ELR (cell line): Measurements from ENCODE around the gene DOCK2.
A peak's percentile ranks its signal among the peaks of the same experiment; 100 is the strongest.
"Not testable (repeated sequence)": the region's sequence is repeated elsewhere in the genome, so short reads cannot be mapped to it uniquely, and the experiment has no call there.

Experiments used
- DNase-seq: peaks from one replicate; pipeline ENCODE4 v3.0.0-alpha.2; 2015; ENCODE audit warnings: low read depth

The DOCK2 gene

DNA sequence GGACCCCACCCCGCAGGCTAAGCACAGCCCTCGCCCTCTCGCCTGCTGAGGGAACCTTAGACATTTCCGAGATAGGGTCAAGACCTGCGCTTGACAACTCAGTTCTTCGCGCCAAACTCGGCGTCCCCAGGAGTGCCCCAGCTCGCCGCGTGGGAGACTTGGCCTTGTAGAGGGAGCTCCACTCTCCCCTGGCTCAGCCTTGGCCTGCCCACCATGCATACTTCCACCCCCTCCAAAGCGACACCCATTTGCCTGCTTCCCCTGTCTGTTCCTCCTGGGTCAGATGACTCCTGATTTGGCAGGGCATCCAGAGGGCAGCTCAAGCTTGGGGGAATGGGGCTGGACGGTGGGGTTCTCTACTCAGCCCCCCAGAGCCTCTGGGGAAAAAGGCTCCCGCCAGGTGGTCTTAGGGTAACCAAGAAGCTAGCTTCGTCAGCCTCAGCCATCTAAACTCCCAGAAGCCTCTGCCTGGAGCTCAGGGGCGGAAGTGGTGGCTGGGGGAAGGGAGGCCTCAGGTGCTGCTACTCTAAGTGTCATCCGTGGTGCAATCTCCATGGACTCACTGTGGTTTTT lies 560 bp downstream of the DOCK2 start:
- no peak for DNase-seq

DNA sequence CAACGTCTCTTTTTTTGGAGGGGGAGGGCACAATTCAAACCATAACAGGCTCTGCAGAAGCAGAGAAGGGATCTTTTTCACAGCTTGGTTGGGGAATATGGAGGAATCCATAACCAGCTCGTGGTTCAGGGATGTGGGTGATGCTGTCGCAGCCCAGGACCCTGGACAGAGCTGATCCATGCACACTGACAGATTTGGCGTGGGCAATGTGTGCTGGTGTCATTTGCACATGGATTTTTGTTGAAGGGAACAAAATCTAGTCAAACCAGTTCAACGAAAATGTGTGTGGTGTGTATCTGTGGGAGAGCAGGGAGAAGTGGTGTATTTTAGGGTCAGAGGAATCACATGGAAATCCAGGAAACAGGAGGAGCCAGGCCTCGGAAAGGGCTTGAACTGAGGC lies 4.2 kb downstream of the DOCK2 start:
- no peak for DNase-seq

DNA sequence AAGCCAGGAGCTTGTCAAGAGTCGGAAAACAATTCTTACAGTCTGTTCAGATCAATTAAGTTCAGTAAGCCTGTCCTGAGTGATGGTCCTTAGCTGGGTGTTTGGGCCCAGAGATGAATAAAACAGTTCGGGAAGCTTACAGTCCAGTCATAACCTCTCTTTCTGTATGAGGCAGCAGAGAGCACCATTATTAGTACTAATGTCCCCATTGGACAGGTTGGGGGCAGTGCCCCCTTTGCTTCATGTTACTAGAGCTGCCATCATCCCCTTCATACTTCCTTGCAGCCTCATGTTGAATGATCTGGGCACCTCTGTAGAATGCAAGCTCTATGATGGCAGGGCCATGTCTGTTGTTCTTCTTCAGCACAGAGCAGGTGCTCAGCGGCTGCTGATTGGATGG lies 9.8 kb downstream of the DOCK2 start:
- DNase-seq: no peak

DNA sequence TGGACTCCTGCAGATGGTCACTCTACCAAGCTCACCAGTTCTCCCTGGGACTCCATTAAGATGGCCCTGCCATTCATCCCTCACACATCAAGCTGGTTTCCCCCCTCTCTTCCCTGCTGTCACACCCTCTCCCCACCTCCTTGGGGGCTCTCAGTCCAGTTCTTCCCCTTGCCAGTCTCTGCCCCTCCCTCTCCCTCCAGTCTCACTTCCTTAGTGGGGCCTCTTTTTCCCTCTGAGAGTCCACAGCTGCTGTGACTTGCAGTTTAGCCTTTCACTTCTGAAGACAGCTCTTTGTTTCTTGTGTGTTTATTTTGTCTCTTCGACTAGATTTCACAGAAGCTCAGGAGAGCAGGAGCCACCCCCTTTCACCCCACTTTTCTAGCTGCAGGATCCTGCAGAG lies 10.5 kb downstream of the DOCK2 start:
- DNase-seq: no peak

DNA sequence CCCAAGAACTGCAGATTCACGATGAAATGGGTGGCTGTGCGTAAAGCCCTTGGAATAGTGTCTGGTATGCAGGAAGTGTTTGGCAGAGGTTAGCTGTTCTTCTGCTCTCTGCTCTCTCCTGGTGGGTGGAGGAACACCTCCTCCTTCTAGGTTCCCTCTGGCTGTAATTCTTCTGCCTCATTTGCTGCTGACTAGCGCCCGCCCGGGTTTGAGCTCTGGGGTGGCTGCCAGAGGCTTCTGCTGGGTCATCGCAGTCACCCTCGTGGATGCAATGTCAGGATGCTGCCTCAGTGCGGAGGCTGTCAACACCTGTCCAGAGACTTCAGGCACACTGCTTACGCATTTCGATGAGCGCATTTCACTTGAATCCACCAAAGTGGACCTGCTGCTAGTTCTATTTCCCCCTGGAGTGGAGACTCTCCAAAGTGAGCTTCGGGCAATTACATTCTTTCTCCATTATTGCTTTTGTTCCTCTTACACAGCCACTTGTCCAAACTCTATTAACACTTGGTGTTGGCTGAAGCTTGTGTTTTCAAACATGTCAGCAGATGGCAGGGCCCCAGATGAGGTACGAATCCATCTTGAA lies 11.7 kb downstream of the DOCK2 start:
- peak; percentile 67 for DNase-seq

DNA sequence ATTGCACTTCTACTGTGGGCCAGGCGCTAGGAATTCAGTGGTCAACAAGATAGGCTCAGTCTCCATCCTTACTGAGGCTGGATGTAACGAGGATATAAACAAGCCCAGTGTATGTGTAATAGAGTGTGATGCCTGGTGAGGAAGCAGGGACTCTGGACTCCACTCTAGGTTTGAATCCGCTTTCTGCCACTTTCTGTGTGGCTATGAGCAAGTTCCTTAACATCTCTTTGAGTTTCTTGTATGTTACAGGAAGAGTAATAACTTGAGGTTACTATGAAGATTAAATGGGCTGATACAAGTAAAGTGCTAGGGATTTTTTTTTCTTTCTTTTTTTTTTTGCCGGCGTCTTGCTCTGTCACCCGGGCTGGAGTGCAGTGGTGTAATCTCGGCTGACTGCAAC lies 12.4 kb downstream of the DOCK2 start:
- no peak for DNase-seq

DNA sequence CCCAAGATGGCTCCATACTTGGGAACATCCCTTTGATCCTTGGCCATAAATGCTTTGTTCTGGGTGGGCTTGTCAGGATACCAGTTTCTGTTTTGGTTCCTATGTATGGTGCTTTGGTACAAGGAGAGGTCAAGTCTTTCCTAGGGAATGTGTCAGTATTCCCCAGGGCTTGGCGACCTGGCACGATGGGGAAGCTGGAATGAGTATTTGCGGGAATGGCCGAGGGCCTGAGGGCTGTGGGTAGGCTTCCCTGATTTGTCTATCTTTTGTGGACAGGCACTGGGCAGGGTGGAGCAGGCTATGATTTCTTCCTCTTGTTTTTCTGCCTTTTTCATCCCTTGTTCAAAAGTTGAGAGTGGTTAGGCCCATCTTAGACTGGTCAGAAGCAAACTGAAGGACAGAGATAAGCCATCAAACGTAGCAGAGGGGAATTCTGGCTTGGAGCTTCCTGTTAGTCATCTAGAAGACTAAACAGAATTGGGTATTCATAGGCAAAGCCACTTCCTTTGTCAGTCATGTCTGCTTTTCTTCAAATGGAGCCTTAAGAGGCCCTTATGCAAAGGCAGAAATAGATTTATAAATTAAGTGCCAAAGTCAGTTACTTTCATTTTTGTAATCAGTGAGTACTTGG lies 13.7 kb downstream of the DOCK2 start:
- DNase-seq: peak; percentile 91

DNA sequence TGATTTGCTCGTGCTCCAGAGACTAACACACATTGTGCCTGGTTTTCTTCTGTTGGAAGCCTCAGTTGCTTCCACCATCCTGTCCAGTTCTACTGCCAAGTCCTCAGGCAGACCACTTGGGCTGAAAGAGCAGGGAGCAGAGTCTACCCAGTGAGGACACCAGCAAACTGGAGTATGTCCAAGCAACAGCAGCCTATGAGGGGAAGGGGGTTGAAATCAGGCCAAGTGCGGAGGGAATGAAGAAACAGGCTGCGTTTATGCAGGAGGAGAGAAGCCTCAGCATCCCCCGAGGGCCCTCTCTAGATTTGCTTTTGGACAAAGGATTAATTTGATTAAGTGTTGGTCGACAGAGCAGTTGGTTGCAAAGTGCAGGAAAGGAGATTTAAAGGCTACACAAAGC lies 14.5 kb downstream of the DOCK2 start:
- DNase-seq: no peak

DNA sequence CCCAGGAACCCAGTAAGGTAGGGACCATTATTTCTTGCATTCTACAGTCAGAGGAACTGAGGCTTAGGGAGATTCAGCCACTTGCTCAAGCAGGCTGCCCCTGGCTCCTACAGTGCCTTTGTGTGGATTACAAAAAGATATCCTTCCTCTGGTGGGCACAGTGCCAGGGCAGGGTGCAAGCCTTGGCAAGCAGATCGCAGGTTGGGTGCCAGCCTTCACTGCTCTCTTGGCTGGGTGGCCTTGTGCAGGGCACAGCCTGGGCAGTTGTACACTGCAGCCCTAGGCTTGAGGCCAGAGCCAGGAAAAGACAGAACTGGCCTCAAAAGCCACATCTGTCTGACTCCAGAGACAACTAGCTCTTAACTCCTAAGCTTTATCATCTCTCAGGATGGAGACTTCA lies 15.0 kb downstream of the DOCK2 start:
- DNase-seq: no peak

DNA sequence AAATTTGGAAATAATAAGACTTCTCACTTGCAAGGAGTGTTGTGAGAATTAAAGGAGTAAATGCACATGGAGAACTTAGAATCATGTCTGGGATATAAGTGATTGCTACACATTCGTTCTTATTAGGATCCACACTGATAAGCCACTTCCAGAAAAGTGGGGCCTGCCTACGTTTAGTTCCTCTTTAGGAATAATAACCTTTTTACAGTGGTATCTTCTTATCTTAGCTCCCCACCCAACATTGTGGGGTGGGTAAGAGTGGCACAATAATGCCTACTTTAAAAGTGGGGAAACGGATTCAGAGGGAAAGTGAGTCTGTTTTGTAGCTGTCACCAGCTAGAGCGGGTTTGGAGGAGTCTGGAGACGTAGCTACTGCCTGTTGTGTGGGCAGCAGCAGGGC lies 16.0 kb downstream of the DOCK2 start:
- DNase-seq: no peak

DNA sequence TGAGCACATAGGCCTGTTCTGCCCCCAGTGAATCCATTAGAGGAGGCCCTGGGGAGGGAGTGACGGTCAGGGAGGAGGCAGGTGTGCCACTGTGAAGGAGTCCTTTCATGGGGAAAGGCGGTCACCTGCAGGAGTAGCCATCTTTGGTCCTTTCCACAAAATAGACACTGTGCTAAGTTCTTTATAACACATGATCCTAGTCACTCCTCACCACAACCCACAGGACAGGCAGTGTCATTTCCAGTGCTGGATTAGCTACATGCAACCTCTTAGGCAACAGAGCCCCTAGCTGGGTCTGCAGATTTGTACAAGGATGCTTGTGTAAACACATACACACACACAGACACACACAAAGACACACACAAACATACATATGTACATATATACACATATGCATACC lies 18.3 kb downstream of the DOCK2 start:
- DNase-seq: no peak

DNA sequence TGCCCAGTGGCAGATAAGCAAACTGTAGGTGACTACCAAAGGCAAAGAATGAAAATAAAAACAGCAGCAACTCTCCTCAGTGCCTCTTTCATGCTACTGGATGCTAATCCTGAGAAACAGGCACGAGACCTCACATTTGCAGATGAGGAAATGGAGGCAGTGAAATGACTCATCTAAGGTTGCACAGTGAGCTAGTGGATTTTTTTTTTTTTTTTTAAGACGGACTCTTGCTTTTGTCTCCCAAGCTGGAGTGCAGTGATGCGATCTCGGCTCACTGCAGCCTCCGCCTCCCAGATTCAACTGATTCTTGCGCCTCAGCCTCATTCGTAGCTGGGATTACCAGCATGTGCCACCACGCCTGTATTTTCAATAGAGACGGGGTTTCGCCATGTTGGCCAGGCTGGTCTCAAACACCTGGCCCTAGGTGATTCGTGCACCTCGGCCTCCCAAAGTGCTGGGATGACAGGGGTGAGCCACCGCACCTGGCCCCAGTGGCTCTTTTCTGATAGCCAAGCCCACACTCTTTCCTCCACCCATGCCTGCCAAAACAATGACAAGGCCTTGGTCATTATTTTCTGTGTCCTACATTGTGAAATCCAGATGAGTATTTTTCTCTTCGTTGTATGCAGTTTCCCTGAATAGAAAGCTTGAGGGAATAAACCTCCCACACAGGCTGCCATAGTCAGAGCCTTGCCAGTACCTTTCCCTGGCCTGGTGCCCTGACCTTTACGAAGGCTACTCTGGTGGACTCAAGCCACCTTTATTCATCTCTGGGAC lies 19.2 kb downstream of the DOCK2 start:
- peak; percentile 29 for DNase-seq

DNA sequence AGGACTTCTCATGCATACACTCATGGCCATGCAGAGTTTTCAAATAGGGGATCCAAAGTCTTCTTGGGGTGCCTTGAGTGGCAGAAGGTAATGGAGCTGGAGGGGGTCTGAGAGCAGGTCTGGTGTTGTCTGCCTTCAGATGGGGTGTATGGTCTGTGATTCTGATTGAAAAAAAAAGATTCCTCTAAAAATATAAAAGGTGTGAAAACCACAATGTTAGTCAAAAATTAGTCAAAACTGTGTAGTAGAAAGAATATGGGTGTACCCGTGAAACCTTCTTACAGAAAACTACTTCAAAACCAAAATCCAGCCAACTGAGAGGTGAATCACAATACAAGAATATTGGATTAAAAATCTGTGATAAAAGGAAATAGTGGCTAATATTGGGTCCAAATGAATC lies 20.1 kb downstream of the DOCK2 start:
- DNase-seq: no peak

DNA sequence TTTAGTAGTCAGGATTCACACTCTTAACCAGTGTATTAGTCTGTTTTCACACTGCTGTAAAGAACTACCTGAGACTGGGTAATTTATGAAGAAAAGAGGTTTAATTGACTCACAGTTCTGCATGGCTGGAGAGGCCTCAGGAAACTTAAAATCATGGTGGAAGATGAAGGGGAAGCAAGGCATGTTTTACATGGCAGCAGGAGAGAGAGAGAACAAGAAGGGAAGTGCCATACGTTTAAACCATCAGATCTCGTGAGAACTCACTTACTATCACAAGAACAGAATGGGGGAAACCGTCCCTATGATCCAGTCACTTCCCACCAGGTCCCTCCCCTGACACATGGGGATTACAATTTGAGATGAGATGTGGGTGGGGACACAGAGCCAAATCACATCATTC lies 25.4 kb downstream of the DOCK2 start:
- not testable (repeated sequence) for DNase-seq

DNA sequence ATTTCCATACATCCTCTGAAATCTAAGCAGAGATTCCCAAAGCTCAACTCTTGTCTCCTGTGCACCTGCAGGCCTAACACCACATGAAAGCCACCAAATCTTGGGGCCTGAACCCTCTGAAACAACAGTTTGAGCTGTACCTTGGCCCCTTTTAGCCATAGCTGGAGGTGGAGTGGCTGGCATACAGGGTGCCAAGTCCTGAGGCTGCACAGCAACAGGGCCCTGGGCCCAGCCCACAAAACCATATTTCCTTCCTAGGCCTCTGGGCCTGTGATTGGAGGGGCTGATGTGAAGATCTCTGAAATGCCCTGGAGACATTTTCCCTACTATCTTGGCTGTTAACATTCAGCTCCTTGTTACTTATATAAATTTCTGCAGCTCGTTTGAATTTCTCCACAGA lies 26.5 kb downstream of the DOCK2 start:
- DNase-seq: no peak

DNA sequence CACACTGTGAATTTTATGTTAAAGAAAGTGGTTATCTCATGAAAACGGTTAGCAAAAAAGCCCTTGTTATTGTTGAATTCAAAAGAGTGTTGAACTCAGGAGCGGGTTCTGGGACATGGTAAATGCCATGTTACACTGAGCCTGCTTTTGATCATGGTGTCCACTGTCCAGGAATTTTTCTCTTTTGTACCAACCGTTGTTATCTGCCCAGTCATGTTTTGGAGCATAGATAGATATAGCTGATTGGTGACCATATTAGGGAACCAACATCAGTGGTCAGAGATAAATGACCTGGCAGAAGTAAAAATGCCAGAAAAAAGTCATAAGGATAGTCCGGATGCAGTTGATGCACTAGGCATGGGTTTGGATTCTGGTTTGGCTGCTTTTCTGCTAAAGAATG lies 29.3 kb downstream of the DOCK2 start:
- no peak for DNase-seq

DNA sequence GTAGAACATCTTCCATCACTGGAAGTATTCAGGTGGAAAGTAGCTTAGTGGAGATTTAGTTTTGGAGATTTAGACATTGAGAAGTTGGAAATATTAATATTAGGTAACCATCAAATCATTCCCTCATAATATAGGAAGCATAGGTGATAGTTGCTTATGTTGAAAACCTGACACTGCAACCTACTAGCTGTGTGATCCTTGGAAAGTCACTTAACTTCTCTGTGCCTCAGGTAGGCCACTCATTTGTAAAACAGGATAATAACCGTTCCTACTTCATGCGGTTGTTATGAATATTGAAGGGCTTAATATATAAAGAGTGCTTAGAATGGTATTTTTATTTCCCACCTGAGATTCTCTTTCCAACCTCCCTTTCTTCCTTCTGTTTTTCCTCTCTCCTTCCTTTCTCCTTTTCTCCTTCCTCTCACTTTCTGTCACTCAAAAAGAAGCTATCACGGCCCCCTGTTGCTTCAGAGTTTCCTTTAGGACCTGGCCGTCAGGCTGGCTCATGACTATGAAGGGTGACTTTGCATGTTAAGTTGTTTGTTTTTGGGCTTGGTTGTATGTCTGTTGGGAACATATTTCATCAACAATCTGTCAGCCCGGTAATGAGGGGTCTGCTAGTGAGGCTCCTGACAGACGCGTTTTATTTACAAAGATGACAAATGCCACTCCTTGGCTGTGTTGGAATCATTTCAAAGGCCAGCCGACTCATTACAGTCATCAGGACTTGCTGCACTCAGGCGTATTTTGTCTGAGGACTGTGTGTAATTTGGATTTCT lies 31.0 kb downstream of the DOCK2 start:
- peak; percentile 45 for DNase-seq

DNA sequence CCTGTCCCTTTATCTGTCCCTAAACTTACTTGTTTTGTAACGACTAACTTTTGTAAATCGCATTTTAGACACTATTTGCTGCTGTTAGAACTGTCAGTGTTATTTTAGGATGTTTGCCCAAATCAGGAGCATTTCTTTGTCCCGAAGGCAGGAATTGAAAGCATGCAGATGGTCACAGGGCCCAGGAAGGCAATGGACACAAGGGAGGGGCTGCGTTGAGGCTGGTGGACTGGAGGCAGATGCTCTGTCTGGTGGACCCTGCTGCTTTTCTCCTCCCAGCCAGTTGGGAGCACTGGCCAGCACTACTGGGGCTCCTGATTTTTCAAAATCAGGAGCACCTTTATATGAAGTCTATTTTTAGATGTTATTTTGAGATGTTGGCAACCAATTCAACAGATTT lies 31.7 kb downstream of the DOCK2 start:
- DNase-seq: peak; percentile 8

DNA sequence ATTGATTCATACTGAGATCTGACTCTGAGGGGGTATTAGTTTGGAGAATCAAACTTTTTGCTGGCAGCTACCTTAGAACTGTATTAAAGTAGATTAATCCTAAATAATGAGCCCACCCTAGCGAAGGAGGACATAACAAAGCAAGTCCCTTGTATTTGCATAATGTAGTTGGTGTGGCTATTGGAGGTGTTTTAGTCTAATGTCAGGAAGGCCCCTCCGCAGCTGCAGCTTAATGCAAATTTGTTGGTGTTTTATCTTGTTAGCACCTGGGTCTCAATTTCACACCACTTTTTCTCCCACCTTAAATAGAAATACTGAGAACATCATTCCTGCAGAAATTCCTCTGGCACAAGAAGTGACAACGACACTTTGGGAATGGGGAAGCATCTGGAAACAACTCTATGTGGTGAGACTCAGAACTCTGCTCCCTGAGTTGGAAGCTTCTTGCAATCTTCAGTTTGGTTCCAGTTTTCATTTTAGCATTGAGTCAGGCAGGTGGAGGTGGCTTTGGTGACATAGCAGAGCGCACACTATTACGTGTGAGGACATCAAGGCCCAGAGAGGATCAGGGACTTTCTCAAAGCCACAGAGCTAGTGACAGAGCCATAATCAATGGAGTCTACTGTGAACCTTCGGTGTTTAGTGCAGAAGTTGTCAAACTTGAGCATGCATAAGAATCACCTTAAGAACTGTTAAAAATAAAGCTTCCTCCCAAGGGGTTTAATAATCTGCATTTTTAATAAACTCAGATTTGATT lies 33.9 kb downstream of the DOCK2 start:
- DNase-seq: no peak

DNA sequence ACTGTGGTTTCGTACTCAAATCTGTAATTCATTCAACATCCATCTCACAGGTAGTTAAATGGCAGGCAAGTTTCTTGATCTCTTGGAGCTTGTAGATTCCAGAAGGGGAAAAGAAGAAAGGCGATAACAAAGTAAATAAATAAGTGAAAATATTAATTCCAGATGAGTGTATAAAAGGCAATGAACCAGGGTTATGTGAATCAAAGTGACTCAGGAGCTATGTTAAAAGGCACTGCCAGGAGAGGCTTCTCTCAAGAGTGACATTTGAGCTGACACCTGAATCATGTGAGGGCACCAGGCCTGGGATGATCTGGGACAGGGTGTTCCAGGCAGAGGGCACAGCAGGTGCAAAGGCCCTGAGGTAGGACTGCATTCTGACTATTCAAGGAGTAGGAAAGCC lies 45.0 kb downstream of the DOCK2 start:
- no peak for DNase-seq

DNA sequence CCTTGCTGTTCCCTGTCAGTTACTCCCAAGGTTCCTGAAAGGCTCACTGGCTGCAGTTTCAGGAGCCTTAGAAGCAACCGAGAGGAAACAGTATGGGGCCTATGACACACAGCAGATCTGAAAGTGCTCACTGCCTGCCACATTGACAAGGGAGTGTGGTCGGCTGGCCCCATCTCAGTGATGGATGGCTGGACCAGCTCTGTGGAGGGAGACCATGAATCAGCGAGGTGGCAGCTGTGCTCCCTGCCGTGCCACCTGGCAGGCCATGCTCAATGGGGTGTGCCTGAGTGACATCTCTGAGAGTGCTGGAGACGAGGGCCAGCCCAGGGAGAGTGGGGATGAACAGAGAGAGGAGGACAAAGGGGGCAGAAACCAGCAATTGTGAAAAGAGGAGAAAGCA lies 49.1 kb downstream of the DOCK2 start:
- no peak for DNase-seq

DNA sequence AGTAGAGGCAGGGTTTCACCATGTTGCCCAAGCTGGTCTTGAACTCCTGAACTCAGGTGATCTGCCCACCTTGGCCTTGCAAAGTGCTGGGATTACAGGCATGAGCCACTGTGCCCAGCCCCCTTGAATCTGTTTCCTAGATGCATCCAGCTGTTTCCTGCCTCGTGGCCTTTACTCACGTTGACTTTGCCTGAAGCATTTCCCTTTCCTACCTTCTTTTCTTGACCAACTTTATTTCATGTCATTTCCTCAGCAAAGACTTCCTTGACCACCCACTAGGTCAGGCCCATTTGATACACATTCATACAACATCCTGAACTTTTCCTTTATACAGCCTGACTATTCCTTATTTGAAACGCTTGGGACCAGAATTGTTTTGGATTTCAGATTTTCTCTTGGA lies 51.0 kb downstream of the DOCK2 start:
- peak; percentile 17 for DNase-seq
